Heart left ventricle (tissue), 13 donors: ENCODE measurements around the gene SYT15B.
"Not testable (repeated sequence)": the region's sequence is repeated elsewhere in the genome, so short reads cannot be mapped to it uniquely, and the experiment has no call there.

Experiments
- POLR2A ChIP-seq, 2 donors: fragments of 450-650 bp; IDR thresholded peaks; one replicate each; pipeline ENCODE4 v1.6.1; 2017; ENCODE audit warnings: antibody characterized with exemption in 2 of 2, mild to moderate bottlenecking in 2 of 2, moderate library complexity in 2 of 2
- TF ChIP-seq, protein P1 (sequence below), 12 donors: fragments of 200-600 bp; sonication (generic) in 4 of 12; IDR thresholded peaks; one replicate each; pipeline versions ENCODE4 v1.5.0 to v1.8.0; 2018 to 2022; ENCODE audit warnings: antibody characterized with exemption in 12 of 12, mild to moderate bottlenecking in 5 of 12
- donor health status: ischemic (EF 13 %, LVEDD 7.1; RV severe dilation, severe dysfunction).
- donor health status: DM: no; HTN: yes; CAD: no.
- donor health status: DM: no; HTN: no; CAD: no.
- donor health status: ischemic (EF 25% LVEDD 6.9; RV normal size, moderate dysfunction).
- donor health status: ischemic (EF 25% LVEDD 5.7; RV mildly dilated, moderate dysfunction).
- donor health status: ischemic (EF 35%, LVEDD 5.7; RV mildly dilated, moderate dysfunction).
- donor health status: nonischemic (EF 11% LVEDD 7.7; RV severe dilation, severe dysfunction).
- donor health status: DM: yes; HTN: yes; CAD: no.
- donor health status: PGD.
- donor health status: ischemic (EF 29% LVEDD 5.4; RV normal size, mild dysfunction).
- donor health status: nonischemic (EF 23%, LVEDD 6.1; RV moderate dilation, normal function).

DNA sequence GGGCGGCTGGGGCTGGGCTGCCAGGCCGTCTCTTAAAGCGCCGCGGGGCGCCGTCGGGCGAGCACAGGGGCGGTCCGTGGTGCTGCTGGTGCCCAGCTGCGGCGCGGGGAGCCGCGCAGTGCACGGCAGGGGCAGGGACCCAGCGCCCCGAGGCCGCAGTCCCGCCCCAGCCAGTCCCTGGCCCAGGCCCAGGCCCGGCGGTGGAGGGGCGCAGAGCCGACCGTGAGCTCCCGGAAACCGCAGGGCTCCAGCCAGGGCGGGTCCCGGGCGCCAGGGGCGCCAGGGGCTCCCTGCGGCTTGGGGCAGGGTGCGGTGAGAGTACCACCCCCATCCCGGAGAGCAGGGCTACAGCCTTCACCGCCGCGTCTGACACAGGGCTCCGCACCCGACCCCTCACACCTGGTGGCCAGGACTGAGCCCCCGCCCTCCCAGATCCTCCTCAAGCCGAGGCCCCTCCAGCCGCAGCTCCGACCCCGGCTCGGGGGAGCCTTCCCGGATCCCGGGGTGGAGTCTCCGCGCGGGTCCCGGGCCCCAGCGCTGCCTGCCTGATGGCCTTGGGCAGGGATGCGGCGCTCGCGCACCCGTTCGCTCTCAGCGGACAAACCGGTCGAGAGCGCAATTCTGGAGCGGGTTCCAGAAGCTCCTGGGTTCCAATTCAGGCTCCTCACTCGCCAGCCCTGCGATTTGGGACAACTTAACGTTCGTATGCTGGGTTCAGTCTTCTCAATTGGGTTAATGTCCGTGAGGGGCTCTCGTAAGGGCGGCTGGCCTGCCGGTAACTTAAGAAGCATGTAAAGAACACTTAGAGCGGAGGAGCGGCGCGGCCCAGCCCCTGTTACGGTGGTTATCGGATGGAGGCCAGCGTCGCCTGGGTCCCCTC is 478 bp downstream of the SYT15B start:
- TF ChIP-seq, protein P1, sequence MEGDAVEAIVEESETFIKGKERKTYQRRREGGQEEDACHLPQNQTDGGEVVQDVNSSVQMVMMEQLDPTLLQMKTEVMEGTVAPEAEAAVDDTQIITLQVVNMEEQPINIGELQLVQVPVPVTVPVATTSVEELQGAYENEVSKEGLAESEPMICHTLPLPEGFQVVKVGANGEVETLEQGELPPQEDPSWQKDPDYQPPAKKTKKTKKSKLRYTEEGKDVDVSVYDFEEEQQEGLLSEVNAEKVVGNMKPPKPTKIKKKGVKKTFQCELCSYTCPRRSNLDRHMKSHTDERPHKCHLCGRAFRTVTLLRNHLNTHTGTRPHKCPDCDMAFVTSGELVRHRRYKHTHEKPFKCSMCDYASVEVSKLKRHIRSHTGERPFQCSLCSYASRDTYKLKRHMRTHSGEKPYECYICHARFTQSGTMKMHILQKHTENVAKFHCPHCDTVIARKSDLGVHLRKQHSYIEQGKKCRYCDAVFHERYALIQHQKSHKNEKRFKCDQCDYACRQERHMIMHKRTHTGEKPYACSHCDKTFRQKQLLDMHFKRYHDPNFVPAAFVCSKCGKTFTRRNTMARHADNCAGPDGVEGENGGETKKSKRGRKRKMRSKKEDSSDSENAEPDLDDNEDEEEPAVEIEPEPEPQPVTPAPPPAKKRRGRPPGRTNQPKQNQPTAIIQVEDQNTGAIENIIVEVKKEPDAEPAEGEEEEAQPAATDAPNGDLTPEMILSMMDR (IDR thresholded peaks at IDR 0.05): not testable (repeated sequence)
- TF ChIP-seq POLR2A (IDR thresholded peaks at IDR 0.05): not testable (repeated sequence)
